Activated naive CD4-positive, alpha-beta T cell treated with Interleukin-2 at 50 U/mL for 16 hours (primary cell): ENCODE results near the gene CHRFAM7A.
"Not testable (repeated sequence)": the region's sequence is repeated elsewhere in the genome, so short reads cannot be mapped to it uniquely, and the experiment has no call there.

Experiments used
- DNase-seq: peaks from one replicate; pipeline ENCODE4 v3.0.0-alpha.2; 2020

The CHRFAM7A gene

DNA sequence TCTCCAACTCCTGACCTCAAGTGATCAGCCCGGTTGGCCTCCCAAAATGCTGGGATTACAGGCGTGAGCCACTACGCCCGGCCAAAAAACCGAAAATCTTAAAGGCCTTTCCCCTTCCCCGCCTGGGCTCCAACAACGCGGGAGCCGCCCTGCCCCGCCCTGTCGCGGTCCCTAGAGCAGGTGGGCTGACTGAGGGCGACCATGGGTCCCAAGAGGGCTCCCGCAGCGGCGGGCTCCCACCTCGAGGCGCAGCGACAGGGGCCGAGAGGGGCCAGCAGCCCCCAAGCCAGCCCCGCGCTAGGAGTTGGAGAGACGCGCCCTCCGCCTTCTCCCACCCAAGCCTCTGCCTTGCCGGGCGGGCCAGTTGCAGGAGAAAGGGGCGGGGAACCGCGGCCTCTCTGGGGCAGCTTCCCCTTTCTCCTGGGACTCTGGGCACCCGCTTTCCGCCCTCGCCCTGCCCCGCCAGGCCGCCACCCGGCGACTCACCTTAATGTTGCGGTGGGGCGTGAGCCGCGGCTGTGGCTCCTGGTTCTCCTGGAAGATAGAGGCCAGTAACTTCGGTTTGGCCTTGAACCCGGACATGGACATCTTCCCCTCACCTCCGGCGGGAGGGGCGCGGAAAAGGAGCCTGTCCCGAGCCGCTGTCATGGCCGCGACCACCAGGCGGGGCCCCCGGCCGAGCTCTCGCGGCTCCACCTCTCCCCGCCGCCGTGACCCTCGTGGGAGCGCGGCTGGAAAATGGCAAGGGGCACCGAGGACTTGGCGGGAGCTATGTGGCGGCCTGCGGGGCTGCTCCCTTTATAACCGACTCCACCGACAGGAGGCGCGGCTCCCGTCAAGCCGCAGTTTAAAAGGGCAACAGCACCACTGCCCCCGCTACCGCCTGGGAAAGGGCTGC is at the start of gene CHRFAM7A:
CHRFAM7A (minus strand) TSS at position 775 of the 898 bp plus-strand sequence. CDS start 10,189 bp downstream, outside the sequence.
- not testable (repeated sequence) for DNase-seq

DNA sequence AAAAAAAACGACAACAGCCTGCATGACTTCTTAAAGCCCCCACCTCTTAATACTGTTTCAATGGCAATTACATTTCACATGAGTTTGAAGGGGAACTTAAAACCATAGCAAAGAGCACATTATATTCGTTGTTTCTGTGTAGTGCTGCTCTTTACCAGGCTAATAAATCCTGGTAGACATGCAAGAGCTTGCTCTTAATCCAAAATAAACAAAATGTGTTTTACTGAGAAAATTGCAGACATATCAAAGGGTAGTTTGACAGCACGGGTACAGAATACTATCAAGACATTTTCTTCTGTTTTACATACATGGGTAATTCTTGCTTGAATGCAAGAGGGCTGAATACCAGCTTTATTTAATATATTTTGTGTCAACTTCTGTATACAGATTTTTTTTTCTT is 45.0 kb upstream of the CHRFAM7A start:
- DNase-seq = not testable (repeated sequence)

DNA sequence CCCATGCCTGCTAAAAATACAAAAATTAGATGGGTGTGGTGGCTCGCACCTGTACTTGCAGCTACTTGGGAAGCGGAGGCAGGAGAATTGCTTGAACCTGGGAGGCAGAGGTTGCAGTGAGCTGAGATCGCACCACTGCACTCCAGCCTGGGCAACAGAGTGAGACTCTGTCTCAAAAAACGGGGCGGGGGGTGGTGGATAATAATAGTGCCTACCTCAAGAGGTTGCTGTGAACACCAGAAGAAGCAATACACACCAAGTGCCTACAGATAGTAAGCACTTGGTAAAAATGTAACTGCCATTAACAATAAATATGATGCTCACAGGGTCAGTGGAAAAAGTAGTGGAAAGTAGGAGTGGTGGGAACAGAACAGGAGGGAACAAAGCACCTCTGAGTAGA is 42.5 kb upstream of the CHRFAM7A start:
- DNase-seq = not testable (repeated sequence)

DNA sequence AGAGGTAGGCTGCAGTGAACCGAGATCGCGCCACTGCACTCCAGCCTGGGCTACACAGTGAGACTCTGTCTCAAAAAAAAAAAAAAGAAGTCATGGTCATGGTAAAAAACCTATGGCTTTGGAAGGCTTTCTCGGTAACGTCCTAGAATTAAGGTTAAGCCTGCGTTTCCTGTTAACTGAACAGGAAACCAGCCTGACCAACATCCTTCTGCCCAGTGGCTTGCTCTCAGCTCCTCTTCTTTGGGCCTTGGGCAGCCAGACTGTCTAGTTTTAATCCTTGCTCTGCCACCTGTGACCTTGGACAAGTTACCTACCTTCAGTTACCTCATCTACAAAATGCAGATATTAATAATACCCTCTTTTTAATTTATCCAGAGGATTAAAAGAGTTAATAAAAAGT is 27.4 kb upstream of the CHRFAM7A start:
- DNase-seq = not testable (repeated sequence)

DNA sequence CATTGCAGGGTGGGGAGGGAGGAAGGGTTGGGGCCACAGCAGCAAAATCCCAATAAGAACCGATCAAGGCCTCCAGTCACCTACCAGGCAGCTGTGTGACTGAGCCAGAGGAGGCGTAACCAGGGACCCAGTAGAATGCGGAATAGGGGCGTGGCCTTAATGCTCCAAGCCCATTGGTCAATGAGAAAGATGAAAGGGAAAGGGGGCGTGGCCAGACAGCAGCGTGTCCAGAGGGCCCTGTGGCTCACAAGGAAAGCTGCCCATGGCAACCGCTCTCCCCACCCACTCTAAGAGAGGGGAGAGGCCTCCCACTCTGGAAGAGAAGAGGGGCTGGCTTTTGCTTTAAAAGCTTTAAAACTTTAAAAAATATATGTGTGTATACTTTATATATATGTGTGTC is 20.8 kb upstream of the CHRFAM7A start, which contains the start of gene GOLGA8R:
GOLGA8R (minus strand) TSS at position 101 of the 400 bp plus-strand sequence; CDS start at position 3, 98 bp downstream.
- DNase-seq = not testable (repeated sequence)

DNA sequence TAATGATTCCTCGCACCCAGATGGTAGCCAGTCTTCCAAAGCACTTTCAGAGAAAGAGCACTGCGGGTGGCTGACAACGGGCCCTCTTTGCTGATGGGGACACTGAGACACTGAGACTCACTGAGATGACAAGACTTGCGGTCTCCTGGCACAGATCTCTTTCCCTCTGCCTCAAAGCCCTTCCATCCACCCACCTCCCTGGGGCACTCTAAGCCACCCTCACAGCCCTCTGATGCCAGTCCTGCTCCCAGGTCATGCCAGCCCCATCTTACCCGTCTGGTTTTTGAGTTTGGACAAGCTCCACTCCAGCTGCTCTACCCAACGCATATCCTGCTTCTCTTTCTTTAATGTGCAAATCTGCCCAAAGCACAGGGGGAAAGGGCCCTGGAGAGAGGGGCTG is 14.3 kb upstream of the CHRFAM7A start:
- DNase-seq = not testable (repeated sequence)

DNA sequence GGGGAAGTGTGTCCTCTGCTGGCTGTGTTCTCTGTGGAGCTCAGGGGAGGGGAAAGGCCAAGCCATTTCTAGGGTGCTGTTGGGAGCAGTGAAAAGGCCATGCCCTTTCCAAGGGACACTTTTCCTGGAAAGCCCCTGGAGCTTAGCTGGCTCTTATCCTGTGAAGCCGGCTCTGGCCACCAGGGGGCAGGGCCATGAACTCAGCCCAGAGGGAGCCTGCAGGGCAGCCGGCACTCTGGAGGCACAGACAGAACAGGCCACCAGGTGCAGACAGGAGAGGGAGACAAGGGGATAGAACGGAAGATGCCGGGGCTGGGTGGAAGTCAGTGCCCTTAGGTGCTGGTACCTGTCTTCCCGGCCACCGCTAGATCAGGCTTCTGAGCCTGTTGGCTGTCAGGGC is 5.6 kb upstream of the CHRFAM7A start:
- DNase-seq = peak; percentile 71

DNA sequence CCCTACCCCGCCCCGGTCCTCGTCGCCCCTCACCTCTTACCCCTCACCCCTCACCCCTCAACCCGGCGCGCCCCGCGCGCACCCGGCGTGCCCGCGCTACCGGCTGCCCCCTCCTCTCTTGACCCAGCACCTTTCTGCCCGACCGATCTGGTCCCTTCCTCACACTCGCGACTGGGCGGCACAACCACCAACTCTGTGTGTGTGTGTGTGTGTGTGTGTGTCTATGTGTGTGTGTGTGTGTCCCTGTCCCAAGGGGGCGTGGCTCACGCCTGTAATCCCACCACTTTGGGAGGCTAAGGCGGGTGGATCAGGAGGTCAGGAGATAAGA is 288 bp upstream of the CHRFAM7A start:
- not testable (repeated sequence) for DNase-seq

DNA sequence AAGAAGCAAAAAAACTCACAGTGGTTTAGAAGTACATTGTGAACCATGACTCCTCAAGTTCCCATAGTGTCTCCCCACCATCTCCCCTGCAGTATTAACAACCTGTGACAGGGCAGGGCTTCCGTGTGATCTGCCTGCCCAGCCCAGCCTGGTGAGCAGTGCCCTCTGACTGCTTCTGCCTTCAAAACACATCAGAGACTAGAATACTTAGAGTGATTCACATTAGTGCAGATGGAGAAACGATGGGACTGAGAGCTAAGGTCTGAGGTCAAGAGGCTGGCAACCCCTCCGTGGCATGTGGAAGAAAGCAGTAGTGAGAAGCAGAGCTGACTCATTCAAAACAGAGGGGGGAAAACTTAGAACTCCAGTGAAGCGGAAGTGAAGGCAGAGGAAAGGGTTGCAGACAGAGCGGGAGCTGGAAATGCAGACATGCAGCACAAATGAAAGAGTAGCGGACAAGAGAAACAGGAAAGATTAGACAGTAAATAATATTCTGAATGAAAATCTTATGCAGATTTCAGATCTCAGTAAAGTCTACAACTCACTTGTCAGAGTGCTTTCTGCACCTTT is 6.9 kb downstream of the CHRFAM7A start:
- not testable (repeated sequence) for DNase-seq

DNA sequence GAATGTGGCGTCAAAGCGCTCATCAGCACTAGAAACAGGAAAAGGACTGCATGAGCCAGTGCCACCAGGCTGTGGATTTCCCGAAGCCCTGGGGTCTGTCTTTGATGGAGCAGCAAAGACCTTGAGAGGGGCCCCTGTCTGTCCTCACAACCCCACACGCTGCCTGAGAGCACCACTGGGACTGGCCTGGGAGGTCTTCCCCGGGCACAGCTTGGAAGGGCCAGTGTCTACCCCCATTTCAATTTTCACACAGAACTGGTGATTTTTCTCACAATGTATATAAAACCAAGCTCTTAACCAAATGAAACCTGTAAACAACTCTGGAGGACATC is 16.3 kb downstream of the CHRFAM7A start:
- not testable (repeated sequence) for DNase-seq

DNA sequence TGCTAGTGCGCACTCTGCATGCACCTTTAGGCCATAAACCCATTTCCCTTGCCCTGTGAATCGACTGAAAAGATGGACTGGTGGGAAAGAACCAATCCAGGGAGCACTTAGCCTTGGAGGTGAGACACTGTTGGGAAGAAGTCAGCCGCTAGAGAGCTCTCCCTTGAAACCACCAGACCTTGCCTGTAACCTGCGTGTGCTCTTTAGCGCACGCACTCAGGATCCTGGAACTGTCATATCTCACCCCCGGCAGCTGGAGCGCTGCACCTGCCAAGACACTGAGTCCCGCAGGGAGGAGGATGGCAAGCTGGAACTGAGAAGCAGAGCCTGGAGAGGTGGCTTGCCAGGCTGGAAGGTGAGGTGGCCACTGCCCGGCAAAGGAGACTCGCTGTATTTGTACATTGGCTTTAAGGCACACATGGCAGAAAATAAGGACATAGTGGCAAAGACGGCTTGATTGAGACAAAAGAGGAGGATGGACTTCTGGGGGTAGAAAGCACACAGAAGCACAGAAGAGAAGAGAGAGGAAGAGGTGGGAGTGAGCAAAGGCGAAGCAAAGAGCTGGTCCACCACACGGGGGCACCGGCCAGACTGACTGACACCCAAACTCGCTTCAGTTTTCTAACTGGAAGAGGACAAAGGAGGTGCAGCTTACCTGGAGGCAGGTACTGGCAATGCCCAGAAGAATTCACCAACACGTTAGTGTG is 16.8 kb downstream of the CHRFAM7A start:
- not testable (repeated sequence) for DNase-seq

DNA sequence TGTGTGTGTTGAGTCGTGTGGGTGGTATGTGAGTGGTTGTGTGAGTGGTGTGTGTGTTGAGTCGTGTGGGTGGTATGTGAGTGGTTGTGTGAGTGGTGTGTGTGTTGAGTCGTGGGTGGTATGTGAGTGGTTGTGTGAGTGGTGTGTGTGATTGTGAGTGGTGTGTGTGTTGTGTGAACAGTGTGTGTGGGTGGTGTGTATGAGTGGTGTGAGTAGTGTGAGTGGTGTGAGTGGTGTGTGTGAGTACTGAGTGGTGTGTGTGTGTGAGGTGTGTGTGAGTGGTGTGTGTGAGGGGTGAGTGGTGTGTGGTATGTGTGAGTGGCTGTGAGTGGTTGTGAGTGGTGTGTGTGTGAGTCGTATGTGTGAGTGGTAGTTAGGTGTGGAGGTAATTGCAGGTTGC is 17.5 kb downstream of the CHRFAM7A start:
- not testable (repeated sequence) for DNase-seq

DNA sequence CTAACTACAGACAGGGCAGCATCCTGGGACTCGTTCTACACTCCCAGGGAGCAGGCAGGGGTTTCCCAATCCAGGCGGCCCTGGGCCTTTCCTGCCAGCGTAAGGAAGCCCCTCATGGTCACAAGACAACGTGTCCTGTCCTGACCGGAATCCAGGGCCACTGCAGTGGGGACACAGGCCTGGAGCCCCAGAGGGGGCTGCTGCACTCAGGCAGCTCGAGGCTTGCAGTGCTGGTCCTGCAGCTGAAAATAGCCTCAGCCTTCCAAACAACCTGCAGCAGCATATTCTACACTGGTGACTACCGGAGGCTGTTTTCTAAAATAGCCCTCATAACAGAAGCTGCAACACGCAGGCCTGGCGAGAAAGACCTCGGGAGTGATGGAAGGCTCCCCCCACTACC is 18.5 kb downstream of the CHRFAM7A start:
- not testable (repeated sequence) for DNase-seq

DNA sequence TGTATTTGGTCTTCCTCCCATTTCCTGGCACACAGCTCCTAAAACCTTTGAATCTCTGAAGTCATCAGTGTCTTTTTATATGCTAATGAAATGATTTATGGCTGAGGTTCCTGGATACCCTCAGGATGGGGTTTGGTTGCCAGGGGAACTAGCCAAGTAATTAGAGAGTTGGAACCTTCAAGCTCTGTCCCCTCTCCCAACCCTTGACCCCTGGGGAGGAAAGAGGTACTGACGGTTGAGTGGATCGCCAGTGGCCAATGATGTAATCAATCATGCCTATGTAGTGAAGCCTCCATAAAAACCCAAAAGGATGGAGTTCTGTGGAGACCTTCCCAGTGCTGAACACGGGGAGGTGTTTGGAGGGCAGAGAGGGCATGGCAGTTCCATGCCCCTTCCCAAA is 25.1 kb downstream of the CHRFAM7A start:
- not testable (repeated sequence) for DNase-seq

DNA sequence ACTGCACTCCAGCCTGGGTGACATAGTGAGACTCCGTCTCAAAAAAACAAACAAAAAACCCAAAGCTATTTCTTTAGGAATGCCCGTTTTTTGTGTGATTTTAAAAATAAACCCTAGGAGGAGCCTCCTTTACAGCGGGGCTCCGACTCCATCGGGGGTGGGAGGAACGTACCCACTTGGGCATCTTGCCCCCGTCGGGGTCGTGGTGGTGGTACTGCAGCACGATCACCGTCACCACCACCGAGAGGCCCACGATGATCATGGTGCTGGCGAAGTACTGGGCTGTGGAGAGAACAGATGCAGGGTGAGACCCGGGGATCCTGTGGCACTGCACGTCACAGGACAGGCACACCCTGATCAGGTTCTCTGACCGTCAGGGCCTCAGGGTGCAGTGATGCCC is 26.1 kb downstream of the CHRFAM7A start:
- not testable (repeated sequence) for DNase-seq

DNA sequence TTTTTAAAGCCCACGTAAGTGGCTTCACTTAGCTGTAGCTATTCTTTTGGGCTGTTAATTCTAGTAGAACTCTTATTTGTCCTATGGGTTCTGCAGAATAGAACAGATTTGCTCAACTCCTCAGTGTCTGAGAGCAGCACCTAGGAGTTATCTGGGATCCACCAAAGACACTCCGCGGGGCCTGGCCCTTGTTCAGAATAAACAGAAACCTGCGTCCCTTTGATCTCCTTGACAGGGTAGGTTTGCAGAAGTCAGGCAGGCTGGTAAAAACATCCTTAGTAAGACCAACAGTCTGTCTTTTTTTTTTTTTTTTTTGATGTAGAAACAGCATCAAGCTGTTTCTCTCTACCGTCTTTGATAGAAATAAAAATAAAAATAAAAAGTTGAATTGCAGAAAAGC is 31.9 kb downstream of the CHRFAM7A start:
- DNase-seq = not testable (repeated sequence)

DNA sequence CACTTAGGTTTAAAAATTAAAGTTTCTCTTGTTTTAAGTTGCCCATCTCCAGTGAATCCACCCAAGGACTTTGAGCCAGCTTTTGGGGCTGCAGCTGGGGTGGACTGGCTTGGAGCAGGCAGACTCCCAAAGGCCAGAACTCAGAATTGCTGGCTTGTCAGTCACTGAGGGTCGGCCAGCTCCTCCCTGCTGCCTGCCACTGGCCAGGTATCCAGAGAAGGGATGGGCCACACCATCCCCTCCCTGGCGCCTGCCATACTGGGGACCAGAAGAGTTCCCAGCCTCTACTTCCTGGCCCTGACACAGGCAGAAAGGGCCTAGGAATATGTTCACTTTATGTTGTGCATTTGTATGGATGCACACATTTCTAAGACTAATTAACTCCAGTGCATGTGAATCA is 32.4 kb downstream of the CHRFAM7A start:
- DNase-seq = not testable (repeated sequence)

DNA sequence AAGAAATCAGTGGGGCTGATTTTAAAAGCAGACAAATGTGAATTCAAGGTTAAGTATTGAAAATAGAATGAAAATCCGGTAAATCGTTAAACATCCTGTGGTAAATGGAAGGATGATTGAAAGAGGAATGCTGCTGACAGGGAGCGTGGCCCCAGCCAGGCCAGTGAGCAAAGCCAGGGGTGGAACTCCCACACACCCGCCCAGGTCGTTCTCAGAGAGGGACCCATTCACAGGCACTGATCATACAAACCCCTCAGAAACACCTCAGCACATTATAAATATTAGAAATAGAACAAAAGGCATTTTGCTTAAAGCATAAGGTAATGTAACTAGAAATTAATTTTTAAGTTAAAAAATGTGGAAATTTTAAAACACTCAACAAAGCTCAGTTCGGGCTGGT is 38.3 kb downstream of the CHRFAM7A start:
- DNase-seq = not testable (repeated sequence)

DNA sequence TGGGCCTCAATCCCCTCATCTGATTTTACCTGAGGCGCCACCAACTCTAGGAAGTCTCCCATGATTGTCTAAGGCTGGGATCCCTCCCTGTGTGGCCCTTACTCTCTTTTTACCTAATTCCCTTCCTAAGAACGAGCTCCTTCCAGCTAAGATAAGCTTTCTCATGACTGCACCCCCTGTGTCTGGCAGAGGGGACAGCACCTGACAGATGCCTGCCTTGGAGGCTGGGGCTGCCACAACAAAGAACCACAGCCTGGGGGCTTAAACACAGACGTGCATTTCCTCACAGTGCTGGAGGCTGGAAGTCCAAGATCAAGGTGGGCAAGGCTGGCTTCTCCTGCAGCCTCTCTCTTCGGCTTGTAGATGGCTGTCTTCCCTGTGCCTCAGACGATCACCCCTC is 43.5 kb downstream of the CHRFAM7A start:
- DNase-seq = not testable (repeated sequence)

DNA sequence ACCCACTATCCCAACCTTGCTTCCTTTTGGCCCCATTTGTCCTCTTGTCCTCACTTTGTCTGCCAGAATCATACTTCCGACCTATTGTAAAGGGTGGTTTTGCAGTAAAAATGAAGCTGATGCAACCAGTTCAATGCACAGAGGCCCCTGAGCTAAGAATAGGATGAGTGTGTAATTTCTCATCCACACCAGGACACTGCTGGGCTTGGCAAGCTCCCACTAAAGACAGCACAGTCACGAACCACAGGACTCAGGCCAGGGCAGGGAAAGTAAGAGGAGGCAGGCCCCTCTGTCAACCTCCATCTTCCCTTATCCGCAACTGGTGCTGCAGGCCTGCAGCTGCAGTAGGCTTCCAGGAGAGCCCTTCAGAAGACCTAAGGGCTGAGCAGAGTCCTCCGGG is 56.8 kb downstream of the CHRFAM7A start:
- DNase-seq = not testable (repeated sequence)

DNA sequence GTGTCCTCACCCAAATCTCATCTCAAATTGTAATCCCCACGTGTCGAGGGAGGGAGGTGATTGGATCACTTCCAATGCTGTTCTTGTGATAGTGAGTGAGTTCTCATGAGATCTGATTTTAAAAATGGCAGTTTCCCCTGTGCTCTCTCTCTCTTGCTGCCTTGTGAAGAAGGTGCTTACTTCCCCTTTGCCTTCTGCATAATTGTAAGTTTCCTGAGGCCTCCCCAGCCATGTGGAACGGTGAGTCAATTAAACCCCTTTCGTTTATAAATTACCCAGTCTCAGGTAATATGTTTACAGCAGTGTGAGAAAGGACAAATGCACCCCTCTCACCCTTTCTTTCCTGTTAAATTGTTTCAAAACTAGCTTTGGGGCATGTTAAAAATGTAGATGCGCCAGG is 59.2 kb downstream of the CHRFAM7A start:
- not testable (repeated sequence) for DNase-seq

DNA sequence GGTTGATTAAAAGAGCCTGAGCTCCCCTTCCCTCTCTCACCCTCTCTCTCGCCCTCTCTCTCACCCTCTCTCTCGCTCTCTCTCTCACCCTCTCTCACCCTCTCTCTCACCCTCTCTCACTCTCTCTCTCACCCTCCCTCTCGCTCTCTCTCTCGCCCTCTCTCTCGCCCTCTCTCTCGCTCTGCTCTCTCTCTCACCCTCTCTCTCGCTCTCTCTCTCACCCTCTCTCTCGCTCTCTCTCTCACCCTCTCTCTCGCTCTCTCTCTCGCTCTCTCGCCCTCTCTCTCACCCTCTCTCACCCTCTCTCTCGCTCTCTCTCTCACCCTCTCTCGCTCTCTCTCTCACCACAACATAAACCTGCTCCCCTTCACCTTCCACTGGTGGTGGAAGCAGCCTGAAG is 67.2 kb downstream of the CHRFAM7A start:
- DNase-seq = not testable (repeated sequence)

DNA sequence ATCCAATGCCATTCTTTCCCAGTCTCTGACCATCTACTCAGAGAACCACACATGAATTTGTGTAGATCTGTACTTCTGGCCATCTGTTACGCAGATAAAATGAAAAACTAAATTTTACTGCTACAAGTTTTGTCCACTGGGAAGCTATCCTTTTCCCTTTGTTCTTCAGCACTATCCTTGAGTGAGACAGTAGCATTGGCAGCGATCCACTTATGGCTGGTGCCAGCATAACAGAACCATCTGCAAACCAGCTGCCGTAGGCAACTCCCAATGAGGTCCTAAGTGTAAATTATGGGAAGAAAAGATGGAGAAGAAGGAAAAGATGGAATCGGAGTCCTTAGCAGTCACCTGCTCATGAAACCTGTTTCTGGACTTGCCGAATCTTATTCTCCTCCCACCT is 72.3 kb downstream of the CHRFAM7A start:
- DNase-seq = not testable (repeated sequence)

DNA sequence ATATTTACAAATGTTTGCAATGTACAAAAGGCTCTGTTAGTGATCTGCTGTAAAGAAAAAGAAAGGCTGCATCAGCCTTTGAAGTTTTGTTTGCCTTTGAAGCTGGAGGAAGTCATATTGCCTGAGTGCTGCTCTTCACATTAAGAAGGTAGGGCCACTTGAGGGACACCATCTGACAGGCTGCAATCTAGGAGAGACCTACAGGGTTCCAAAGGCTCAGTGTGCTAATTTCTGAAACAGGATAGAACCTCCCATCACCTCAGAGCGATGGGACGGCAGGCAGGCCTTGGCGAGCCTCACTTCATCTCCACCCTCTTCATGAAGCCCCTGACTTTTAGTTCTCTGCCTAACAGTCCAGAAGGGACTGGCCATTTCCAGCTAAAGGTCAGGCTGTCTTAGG is 77.6 kb downstream of the CHRFAM7A start:
- DNase-seq = not testable (repeated sequence)
